Retinal pigment epithelial cell (primary cell): ENCODE results near the gene ZNF148.

Source experiments
- DNase-seq: peaks from one replicate; pipeline ENCODE4 v3.0.0-alpha.2; 2010; ENCODE audit warnings: low read depth
- H3K4me3 ChIP-seq: 2 replicates; pipeline ENCODE4 v1.5.1; 2011; ENCODE audit warnings: mild to moderate bottlenecking, low read length, control low read depth, moderate library complexity
- CTCF ChIP-seq: conservative IDR thresholded peaks from 2 replicates; pipeline ENCODE4 v1.5.1; 2011; ENCODE audit warnings: low read depth, low read length, control low read depth, inconsistent platforms

ZNF148 gene

DNA sequence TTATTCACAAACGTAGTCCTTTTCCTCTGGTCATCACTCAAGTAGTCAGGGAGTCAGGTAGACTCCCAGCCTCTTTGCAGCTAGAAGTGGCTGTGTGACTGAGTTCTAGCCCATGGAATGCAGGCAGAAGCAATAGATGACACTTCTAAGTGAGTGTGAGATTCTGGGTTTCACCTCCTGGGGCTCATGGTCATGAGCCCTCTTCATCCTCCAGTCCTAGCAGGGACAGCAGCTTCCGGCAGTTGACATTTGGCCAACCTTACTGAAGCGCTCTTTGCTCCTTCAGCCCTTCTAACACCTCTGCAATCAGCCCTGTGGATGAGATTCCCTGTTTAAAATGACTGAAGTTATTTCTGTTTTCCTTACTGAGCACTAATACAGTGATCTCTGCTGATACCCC is 184.3 kb downstream of the ZNF148 start:
- TF ChIP-seq CTCF, result no peak
- H3K4me3 ChIP-seq, result no peak overlapping the region
- DNase-seq, result no peak

- no peak for DNase-seq
- TF ChIP-seq CTCF, result no peak
- H3K4me3 ChIP-seq, result no peak overlapping the region
These were observed 185.6 kb downstream of the ZNF148 start for GRCh38 chr3:125189378-125190165.

DNA sequence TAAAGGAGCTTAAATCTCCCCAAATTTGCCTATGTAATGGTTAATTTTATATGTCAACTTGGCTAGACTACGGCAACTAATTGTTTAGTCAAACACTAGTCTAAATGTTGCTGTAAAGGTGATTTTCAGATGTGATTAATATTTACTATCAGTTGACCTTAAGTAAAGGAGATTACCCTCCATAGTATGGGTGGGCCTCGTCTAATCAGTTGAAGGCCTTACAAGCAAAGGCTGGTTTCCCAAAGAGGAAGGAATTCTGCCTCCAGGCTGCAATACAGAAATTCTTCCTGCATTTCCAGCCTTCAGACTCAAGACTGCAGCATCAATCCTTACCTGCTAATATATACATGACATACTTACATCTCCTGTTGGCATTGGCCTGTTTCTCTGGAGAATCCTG is 186.2 kb downstream of the ZNF148 start:
- no peak overlapping the region for H3K4me3 ChIP-seq
- no peak for TF ChIP-seq CTCF
- no peak for DNase-seq

- TF ChIP-seq CTCF, result no peak
- H3K4me3 ChIP-seq, result no peak overlapping the region
- DNase-seq, result no peak
These were observed 187.6 kb downstream of the ZNF148 start for GRCh38 chr3:125187599-125187910.

DNA sequence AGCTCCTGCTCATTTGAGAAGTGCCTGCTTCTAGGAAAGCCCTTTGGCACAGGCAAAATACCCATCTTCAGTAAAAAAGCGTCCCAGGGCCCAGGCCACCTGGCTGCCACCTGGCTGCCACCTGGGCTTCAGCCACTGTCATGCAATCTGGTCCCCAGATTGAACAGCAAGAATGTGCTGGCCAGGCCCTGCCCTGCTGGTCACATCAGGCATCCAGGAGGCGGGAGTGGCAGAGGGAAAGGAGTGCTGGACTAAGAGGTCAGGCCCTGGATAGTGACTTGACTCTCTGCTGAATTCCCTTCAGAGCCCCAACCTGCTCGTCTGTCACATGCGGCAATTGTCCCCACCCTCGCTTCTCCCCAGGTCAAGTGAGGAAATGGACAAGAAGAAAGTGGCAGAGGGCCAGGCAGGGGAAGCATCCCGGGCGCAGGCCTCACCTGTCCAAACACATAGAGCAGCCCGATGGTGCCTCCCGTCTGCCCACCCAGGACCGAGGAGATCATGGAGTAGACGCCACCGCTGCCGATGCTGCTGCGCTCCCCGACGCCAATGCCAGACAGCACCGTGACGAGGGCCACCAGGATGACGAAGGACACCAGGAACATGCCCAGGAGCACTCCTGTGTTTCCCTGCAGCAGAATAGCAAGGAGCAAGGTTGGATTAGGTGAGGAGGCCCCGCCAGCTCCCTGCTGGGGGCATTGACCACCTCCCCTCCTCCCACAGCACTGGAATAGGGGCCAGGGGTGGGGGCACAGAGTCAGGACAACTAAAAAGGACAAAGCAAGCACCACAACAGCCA is 188.1 kb downstream of the ZNF148 start:
- no peak for TF ChIP-seq CTCF
- DNase-seq, result no peak
- no peak overlapping the region for H3K4me3 ChIP-seq

DNA sequence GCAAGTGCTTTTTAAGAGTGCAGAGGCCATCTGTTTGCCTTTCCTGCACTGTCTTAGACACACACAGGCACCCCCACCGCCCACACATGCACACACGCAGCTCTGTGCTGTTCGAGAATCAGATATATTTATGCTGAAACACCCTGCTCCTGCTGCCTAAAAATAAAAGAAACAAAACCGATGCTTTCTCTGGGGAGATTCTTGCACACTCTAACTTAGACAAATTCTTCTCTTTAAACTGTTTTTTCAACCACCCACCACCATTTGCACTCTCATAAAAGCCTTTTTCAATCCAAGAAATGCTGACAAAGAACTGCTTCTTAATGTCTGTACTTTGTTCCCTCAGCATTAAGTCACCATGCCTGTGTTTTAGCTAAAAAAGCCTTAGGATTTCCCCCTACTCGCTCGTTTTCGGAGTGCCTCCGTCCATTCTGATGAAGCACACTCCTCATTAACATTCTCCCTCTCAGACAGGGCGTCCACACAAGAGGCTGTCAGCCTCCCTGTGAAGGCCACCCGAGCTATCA is 188.8 kb downstream of the ZNF148 start:
- no peak for DNase-seq
- TF ChIP-seq CTCF, result no peak
- no peak overlapping the region for H3K4me3 ChIP-seq
